ENCODE measurements around the gene ALDH7A1.

- TF ChIP-seq CTCF (IDR thresholded peaks at IDR 0.05) = no peak
- TF ChIP-seq ESRRA (CRISPR knock-in tag; IDR thresholded peaks at IDR 0.05; ENCODE audit: borderline replicate concordance) = no peak
- no peak for TF ChIP-seq MAX (CRISPR knock-in tag; IDR thresholded peaks at IDR 0.05)
- no peak for TF ChIP-seq ARID4B (CRISPR knock-in tag; IDR thresholded peaks at IDR 0.05; ENCODE audit: borderline replicate concordance)
- TF ChIP-seq STAT6 (CRISPR knock-in tag; conservative IDR thresholded peaks at IDR 0.05; ENCODE audit: low read depth) = no peak
- TF ChIP-seq CREB1 (CRISPR knock-in tag; IDR thresholded peaks at IDR 0.05) = no peak
- TF ChIP-seq NR1H2 (CRISPR knock-in tag; IDR thresholded peaks at IDR 0.05) = no peak
- TF ChIP-seq ZNF416 (CRISPR knock-in tag; IDR thresholded peaks at IDR 0.05) = no peak
- no peak for TF ChIP-seq ELF4 (CRISPR knock-in tag; IDR thresholded peaks at IDR 0.05; ENCODE audit: low read depth)
Observed at GRCh38 chr5:126527158-126527557, 67.9 kb downstream of the ALDH7A1 start.

Measured in WTC11 (cell line).